Activated CD4-positive, alpha-beta T cell treated with anti-CD3 and anti-CD28 coated beads, Interleukin-2, Interleukin-6, amounts not matched to agents 100 ng/mL and 50 ng/mL, durations not matched to agents 16 hours and 8 hours (primary cell): ENCODE measurements around the gene S100A9.
"Not testable (repeated sequence)": the region's sequence is repeated elsewhere in the genome, so short reads cannot be mapped to it uniquely, and the experiment has no call there.

Source experiments
- DNase-seq: peaks from one replicate; pipeline ENCODE4 v3.0.0-alpha.2; 2020

Gene S100A9

GRCh38 chr1:153357853-153358690, at the start of gene S100A9:
S100A9 (plus strand) TSS chr1:153357854; CDS start chr1:153358284, 430 bp downstream.
- no peak for DNase-seq

GRCh38 chr1:153308540-153308939, 49.1 kb upstream of the S100A9 start:
- DNase-seq = no peak

GRCh38 chr1:153309441-153309840, 48.2 kb upstream of the S100A9 start:
- no peak for DNase-seq

GRCh38 chr1:153310526-153310925, 47.1 kb upstream of the S100A9 start:
- no peak for DNase-seq

GRCh38 chr1:153312570-153313186, 45.0 kb upstream of the S100A9 start, which contains the start of gene PGLYRP3:
PGLYRP3 (minus strand) TSS chr1:153312952; CDS start chr1:153310665, 2,287 bp downstream.
- DNase-seq = no peak

GRCh38 chr1:153313288-153313687, 44.4 kb upstream of the S100A9 start:
- DNase-seq = no peak

- DNase-seq = not testable (repeated sequence)
These were observed 43.3 kb upstream of the S100A9 start for GRCh38 chr1:153314388-153314787.

- DNase-seq = not testable (repeated sequence)
These were observed 41.6 kb upstream of the S100A9 start for GRCh38 chr1:153316013-153316412.

GRCh38 chr1:153318145-153318544, 39.5 kb upstream of the S100A9 start:
- not testable (repeated sequence) for DNase-seq

GRCh38 chr1:153322568-153322967, 35.1 kb upstream of the S100A9 start:
- DNase-seq = no peak

GRCh38 chr1:153324912-153325311, 32.7 kb upstream of the S100A9 start:
- no peak for DNase-seq

GRCh38 chr1:153333902-153334301, 23.8 kb upstream of the S100A9 start:
- no peak for DNase-seq

- no peak for DNase-seq
These were observed 21.0 kb upstream of the S100A9 start for GRCh38 chr1:153336650-153337049.

GRCh38 chr1:153337980-153338853, 19.4 kb upstream of the S100A9 start:
- no peak for DNase-seq

- no peak for DNase-seq
These were observed 17.9 kb upstream of the S100A9 start for GRCh38 chr1:153339802-153340201.

- DNase-seq = no peak
These were observed 17.3 kb upstream of the S100A9 start for GRCh38 chr1:153340356-153340755.

GRCh38 chr1:153341431-153341934, 16.2 kb upstream of the S100A9 start:
- no peak for DNase-seq

- DNase-seq = no peak
These were observed 15.5 kb upstream of the S100A9 start for GRCh38 chr1:153342178-153342577.

GRCh38 chr1:153343040-153343681, 14.5 kb upstream of the S100A9 start:
- no peak for DNase-seq

GRCh38 chr1:153343811-153344717, 13.6 kb upstream of the S100A9 start:
- no peak for DNase-seq

- no peak for DNase-seq
These were observed 13.0 kb upstream of the S100A9 start for GRCh38 chr1:153344718-153345025.
